ENCODE results near the gene SRSF9.
"Not testable (repeated sequence)": the region's sequence is repeated elsewhere in the genome, so short reads cannot be mapped to it uniquely, and the experiment has no call there.

SRSF9 gene, protein sequence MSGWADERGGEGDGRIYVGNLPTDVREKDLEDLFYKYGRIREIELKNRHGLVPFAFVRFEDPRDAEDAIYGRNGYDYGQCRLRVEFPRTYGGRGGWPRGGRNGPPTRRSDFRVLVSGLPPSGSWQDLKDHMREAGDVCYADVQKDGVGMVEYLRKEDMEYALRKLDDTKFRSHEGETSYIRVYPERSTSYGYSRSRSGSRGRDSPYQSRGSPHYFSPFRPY

DNA sequence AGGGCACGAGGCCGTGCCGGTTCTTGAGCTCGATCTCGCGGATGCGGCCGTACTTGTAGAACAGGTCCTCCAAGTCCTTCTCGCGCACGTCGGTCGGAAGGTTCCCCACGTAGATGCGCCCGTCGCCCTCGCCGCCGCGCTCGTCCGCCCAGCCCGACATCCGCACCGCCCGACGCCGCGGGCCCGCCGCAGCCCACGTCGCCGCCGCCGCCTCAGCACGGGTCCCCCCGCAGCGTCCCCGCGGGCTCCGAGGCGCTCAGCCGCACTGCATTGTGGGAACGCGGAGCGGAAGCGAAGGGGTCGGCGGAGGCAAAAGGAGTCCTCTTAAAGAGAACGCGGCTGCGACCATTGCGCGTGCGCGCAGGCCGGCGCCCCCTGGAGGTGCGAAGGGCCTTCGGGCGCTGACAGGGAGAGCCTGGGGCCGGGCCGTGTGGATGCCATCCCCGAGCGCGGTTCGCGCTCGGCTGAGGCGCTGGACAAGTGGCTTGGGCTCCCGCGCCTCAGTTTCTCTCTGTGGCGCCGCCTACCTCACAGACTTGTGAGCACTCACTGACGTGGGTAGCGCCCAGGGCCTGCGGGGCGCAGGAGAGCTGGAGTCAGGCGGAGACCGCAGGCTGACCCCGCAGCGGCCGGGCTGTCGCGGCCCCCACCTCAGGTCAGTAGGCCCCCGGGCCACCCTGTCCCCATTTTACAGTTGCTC, at the start of gene SRSF9:
Gene SRSF9 (minus strand): TSS at position 299 of the 700 bp plus-strand sequence. CDS start 139 bp downstream, at position 160.
- in situ Hi-C loops (cut with HindIII; ENCODE audit: low sequenced_read_pairs) = no loop called here

DNA sequence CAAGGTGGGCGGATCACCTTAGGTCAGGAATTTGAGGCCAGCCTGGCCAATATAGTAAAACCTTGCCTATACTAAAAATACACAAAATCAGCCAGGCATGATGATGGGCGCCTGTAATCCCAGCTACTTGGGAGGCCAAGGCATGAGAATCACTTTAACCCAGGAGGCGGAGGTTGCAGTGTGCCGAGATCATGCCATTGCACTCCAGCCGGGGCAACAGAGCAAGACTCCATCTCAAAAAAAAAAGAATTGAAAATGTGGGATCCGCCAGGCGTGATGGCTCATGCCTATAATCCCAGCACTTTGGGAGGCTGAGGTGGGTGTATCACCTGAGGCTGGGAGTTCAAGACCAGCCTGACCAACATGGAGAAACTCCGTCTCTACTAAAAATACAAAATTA, 49.8 kb upstream of the SRSF9 start:
- in situ Hi-C loops (cut with HindIII; ENCODE audit: low sequenced_read_pairs) = not testable (repeated sequence)

DNA sequence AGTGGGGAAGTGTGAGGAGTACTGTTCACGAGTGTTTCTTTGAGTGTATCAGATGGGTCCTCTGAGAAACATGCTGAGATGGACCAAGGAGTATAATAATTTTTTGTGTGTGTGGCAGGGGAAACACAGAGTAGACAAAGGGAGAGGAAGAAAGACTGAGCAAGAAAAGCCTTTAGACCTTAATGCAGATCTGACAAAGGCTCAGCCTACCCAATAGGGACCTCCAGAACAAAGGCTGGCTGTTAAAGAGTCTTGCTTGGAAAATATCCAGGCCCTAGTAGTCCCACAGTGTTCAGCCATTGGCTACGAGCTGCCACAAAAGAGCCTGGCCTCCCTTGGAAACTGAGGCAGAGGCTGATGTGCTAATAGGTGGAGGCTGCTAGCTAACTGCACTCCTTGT, 45.9 kb upstream of the SRSF9 start:
- in situ Hi-C loops (cut with HindIII; ENCODE audit: low sequenced_read_pairs) = no loop called here

DNA sequence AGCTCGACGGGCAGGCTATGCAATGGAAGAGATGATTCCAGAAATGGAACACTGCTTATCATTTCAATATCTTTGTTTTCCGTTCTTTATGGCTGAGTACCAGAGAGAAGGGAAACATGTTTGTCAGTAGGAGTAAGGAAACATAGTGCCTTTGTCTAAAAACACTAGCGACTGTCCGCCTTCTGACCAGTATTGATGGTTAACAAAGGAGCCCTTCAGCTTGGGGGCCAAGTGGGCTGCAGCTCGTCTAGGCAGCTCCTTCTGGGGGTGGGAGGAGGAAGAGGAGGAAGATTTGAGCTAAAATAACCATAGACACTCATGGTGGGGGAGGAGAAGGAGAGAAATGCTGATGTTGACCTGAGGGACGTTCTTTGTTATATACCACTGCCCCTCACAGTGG, 44.5 kb upstream of the SRSF9 start:
- in situ Hi-C loops (cut with HindIII; ENCODE audit: low sequenced_read_pairs) = no loop called here

DNA sequence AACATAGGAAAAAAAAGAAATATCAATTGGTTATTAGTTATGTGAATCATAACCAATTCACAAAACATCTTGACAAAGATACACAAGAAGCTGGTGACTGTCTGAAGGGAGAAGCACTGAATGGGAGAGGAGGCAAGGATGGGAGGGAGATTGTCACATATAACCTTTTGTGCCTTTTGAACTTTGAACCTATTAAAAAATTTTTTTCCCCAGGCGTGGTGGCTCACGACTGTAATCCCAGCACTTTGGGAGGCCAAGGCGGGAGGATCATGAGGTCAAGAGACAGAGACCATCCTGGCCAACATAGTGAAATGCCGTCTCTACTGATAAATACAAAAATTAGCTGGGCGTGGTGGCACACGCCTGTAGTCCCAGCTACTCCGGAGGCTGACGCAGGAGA, 39.0 kb upstream of the SRSF9 start:
- in situ Hi-C loops (cut with HindIII; ENCODE audit: low sequenced_read_pairs) = no loop called here

DNA sequence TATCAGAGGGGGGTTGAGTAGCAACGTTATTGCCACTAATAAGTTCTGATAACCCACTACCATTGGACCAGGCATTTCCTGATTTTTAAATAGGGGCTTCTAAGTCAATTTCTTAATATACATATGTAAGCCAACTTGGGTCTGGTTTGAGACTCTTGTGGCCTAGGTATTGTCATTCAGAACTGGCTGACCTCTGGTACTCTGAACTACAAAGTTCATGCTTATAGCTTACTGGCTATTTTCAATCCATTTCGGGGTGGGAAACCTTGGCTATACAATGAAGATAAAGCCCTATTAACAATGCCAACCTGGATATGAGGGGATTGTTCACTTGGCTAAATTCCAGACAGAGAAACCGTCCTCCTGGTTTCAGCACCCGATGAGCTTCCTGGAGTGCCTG, 35.0 kb upstream of the SRSF9 start:
- in situ Hi-C loops (cut with HindIII; ENCODE audit: low sequenced_read_pairs) = no loop called here

DNA sequence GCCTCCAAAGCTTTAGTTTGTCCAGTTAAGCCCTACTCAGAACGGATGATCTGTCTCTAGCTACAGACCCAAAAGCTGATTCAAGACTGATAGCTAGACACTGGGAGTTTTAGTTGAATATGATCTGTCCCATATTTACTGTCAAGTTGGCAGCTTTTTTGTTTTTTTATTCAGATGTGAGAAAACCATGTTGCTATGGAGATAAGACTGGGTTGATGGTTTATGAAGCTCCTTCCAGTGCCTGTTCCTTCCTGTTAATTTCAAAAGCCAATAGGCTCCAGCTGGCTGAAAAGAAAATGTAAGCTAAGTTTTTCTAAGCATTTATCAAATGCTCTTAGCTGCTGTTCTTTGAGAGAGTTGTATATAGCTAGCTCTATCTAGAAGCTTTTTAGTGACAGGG, 31.0 kb upstream of the SRSF9 start:
- in situ Hi-C loops (cut with HindIII; ENCODE audit: low sequenced_read_pairs) = no loop called here

DNA sequence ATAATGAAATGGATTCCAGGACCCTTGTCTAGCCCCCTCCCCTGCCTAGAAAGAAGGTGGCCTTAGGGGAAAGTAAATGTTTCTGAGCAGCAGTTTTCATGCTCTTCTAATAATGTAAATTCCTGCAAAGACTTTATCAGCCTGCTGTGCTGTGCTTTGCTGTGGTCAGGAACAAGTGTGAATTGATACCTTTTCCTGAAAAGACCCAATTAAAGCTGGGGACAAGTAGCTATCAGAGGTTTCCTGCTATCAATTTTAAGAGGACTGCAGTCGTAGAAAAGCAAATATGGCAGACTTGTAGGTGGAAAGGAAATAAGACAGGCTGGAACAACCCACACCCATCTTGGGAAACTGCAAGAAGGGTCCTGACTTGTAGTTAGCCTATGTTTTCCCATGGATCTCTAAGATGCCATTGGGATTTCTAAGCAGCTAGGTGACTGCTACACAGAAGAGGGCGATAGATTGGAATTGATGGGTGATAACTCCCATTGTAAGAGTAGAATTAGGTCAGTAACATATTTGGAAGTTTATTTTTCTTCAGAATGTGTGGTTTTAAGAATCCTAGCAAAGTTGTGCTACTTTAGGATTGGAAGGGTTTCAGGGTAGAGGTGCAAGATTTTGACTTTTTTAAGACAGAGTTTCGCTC, 29.4 kb upstream of the SRSF9 start:
- in situ Hi-C loops (cut with HindIII; ENCODE audit: low sequenced_read_pairs) = no loop called here

DNA sequence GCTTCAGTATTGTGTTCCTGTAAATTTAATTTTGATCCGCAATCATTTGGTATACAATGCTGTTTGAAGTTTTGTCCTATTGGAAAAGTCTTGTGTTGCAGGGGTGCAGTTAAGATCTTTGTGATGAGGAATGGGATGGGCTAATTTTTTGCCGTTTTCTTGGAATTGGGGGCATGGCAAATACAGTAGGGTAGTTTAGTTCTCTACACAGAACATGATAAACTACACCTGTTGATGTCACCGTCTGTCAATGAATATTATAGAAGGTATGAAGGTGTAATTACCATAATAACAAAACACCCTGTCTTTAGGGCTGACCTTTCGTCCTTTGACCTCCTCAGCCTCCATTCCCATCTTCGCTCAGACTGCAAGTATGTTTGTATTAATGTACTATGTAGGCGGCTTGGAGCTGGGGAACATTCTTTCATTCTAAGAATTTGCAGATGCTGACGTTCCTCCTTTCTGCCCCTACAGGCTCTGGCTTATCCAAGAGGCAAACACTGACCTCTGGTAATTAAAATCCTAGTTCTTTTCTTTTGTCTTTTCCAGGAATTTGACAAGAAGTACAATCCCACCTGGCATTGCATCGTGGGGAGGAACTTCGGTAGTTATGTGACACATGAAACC, 28.1 kb upstream of the SRSF9 start:
- in situ Hi-C loops (cut with HindIII; ENCODE audit: low sequenced_read_pairs) = no loop called here

DNA sequence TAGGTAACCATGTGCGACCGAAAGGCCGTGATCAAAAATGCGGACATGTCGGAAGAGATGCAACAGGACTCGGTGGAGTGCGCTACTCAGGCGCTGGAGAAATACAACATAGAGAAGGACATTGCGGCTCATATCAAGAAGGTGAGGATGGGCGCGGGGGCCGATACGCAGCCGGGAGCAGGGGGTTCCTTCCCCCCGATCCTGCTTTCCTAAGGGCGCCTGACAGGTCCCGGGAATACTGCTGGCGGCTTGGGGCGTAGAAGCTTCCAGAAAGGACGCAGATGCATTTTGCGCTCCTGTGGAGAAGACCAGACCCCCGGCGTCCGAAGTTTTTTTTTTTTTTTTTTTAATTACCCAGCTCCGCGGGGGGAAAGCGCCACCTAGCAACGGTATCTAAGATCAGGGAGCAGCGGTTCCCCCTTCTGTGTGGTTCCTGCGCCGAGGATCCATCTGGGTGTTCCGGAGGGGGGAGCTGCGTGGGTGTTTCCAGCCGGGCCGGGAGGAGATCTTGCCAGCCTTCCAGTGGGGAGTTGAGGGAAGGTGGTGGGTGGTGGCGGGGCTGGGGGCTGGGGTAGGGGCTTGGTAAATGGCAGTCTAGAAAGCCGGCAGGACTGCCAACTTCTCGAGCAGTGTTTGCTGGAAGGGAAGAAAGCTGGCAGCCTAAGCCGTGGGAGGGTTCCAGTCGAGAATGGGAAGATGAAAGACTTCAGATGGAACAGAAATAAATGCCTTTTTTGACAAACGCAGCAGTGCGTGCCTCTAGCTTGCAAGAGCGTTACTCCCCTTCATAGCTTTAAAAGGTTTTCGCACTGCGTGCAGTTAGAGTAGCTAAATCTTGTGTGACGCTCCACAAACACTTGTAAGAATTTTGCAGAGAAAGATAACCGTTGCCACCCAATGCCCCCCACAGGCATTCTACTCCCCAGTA, 27.1 kb upstream of the SRSF9 start:
- in situ Hi-C loops (cut with HindIII; ENCODE audit: low sequenced_read_pairs) = no loop called here

DNA sequence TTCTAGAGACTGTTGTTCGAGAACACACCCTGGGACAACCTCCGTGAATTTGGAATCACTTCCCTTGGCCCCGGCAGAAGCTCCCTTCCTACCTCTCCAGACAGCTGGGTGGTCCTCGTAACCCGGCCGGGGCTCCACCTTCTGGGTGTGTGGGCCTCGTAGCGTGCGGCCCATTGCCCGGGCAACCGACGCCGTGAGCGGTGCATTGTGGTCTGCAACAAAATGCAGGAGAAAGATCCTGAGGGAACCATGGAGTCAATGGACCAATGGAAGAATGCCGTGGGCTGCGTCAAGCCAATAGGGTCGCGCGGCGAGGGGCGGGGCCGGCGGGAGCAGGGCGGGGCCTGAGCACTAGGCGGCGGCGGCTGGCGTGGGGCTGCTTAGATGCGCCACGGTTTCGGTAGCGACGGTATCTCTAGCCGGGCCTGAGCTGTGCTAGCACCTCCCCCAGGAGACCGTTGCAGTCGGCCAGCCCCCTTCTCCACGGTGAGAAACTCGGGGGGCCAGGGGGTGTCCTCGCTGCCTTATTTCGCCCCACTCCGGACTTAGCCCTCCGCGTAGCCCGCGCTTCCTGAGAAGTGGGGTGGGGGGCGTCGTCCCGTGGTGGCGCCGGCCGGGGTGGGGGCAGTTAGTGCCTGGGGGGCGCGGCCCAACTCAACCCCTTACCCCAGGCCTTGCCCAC, 26.3 kb upstream of the SRSF9 start, which contains the start of gene DYNLL1:
Gene DYNLL1 (plus strand): TSS at position 383 of the 682 bp plus-strand sequence. CDS start 309 bp downstream, outside the sequence.
- in situ Hi-C loops (cut with HindIII; ENCODE audit: low sequenced_read_pairs) = no loop called here

DNA sequence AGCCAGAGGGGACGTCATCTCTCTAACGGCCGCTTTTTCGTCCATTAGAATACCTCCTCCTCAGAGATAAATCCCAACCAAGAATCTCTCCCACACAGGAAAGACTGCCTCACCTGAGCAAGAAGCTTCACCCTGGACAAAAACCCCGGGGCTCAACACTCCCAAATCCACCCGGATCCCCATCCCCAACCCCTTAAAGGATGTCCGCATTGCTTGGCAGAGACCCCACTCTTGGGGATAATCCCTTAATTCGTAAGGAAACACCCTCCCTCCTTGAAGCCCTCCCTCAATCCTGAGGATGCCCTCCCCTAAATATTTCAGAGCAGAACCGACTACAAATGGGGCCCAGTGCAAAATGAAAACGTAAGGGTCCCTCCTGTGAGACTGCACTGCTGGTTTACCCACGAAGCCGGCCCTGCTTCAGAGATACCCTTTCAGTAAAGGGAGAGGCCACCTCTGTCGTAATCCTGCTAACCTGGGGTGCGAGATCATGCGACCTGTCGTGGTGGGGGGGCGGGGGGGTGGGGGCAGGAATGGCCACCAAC, 25.7 kb upstream of the SRSF9 start:
- in situ Hi-C loops (cut with HindIII; ENCODE audit: low sequenced_read_pairs) = no loop called here

DNA sequence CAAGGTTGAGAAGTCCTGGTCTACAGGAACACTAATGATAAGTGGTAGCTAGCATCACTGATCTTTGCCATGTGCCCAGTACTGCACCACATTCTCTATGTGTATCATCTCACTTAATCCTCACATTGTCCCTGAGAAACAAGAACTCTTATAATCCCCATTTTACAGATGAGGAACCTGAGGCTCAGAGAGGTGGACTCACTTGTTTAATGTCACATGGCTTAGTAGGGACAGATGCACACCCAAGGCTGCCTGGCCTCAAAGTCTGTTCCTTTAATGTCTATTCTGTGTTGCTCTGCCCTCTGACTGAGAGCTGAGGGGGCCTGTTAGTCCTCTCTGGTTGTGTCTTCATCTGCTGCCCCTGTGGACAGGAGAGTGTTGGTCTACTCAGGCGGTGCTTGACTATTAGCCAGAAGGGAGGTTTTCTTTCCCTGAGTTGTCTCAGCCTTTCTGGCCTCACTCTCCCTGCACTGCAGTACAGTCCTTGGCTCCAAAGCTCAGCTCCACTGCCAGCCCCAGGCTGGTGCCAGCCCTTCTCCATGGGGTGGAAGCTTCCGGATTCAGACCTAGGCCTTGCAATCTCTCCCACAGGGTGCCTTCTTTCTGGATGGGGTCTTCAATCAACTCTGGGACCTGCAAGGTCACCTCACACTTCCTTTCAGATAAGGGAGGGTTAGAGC, 21.4 kb upstream of the SRSF9 start:
- in situ Hi-C loops (cut with HindIII; ENCODE audit: low sequenced_read_pairs) = no loop called here

DNA sequence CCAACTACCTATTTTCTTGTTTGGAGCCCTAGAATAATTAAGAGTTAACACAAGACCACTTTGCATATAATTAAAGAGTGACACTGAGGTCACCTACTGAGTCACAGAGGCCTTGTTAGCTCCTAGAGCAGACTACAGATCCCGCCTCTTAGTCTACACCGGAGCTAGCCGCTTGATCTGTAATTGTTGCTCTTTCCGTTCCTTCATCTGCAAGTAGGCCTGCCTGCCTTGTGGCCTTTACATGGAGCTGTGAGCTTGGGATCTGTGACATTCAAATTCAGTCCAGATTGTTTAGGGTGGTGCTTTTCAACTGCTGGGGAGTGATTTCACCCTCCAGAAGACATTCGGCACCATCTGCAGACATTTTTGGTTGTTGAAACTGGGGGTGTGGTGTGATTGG, 20.8 kb upstream of the SRSF9 start:
- in situ Hi-C loops (cut with HindIII; ENCODE audit: low sequenced_read_pairs) = no loop called here

DNA sequence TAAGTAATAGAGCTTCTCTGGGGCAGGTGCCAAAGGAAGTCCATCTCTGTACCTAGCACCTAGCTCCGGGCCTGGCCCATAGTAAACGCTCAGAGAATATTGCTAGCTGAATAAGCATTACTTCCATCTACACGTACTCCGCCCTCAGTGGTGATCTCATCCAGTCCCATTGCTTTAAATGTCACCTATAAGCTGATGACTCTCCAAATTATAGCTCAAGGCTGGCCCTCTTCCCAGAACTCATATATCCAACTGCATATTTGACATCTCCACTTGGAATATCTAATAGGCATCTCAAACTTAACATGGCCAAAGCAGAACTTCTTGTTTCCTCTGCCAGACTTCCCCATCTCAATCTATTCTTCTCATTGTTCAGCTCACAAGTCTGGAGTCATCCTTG, 19.5 kb upstream of the SRSF9 start:
- in situ Hi-C loops (cut with HindIII; ENCODE audit: low sequenced_read_pairs) = no loop called here

DNA sequence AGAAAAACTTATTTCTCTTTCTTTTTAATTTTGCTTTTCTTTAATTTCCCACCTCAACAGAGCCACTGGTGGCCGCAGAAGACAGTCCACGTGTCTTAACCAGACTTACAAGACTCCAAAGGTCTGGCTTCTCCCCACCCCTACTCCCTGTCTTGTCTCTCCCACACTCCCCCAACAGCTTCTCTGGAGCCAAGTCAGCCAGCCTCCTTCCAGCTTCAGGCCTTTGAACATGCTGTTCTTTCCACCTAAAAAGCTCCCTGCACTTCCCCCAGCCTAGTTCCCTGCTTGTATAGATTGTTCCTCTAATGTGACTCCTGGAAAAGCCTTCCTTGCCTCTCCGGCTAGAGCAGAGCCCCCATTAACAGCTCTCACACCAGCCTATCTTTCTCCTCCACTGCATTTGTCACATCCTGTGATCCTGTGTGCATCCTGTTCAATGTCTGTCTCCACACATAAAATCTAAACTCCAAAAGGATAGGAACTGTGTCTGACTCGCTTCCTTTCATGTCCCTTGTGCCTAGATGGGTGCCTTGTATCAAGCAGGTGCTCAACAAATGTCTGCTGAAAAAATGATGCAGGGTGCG, 18.6 kb upstream of the SRSF9 start:
- in situ Hi-C loops (cut with HindIII; ENCODE audit: low sequenced_read_pairs) = no loop called here

DNA sequence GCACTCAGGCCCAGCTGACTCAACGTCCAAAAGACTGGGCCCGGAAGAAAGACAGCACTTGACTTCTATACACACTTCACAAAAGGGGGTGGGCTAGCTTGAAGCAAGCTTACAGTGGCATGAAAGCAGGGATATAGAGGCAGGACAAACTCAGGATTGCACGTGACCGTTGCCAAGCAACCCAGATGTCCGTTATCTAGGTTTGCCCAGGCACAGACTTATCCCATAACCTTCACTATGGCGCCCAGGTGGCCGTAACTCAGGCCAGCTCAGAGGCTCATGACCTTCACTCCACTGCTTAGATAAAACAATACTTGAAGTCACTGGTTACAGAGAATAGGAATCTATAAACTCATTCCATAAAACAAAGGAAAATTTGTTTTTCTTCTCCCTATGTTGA, 18.0 kb upstream of the SRSF9 start:
- in situ Hi-C loops (cut with HindIII; ENCODE audit: low sequenced_read_pairs) = not testable (repeated sequence)

DNA sequence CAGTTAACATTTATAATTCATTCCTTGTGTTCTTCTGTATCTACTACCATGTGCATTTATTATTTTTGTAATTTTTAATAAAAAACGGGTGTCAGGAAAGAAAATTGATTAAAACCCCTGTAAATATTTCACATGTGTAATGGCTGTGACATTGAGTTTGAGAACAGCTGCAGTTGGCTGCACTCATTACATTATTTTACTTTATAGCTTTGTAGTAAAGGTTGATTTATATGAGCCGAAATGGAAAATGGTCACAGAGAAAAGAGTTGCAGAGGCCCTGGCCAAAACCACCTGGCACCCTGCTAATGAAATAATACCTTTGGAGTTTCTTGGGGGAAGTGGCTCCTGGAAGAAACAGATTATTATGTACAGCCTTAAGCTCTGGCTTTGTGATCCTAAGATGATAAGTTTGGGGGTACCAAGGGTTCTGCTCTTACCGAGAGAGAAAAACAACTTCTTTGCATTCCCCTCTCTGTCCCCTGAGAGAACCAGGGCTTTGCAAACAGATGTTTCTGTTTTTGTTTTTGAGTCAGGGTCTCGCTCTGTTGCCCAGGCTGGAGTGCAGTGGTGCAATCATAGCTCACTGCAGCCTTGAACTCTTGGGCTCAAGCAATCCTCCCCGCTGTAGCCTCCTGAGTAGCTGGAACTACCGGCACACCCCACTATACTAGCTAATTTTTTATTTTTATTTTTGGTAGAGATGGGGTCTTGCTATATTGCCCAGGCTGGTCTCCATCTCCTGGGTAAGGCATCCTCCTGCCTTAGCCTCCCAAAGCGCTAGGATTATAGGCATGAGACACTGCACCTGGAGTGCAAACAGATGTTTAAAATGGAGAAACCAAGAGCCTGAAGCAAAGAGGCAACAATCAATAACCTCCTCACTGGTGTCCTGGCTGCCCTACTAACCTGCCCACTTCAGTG, 16.7 kb upstream of the SRSF9 start:
- in situ Hi-C loops (cut with HindIII; ENCODE audit: low sequenced_read_pairs) = no loop called here
